GM18507 (cell line): ENCODE results near the gene POLR3GL.

Source experiments
- DNase-seq: peaks from one replicate; pipeline ENCODE4 v3.0.0; 2011; ENCODE audit warnings: low read depth; ENCODE audit not compliant: insufficient read length; ENCODE audit errors: extremely low spot score
- FAIRE-seq: peaks from 2 replicates; lab custom pipeline; 2011; peaks lifted over from hg19 to GRCh38; lab: Jason Lieb, UNC

The POLR3GL gene

GRCh38 chr1:145965119-145965744 lies 742 bp downstream of the POLR3GL start:
- FAIRE-seq: no peak

GRCh38 chr1:145967288-145967687 lies 2.8 kb downstream of the POLR3GL start:
- DNase-seq (no peak), FAIRE-seq (no peak)

More at GRCh38 chr1:145965119-145965744, 742 bp downstream of the POLR3GL start:
- no peak for DNase-seq

GRCh38 chr1:145972580-145972979 lies 8.1 kb downstream of the POLR3GL start:
- FAIRE-seq (no peak), DNase-seq (no peak)

GRCh38 chr1:145974721-145975120 lies 10.2 kb downstream of the POLR3GL start:
- FAIRE-seq (no peak), DNase-seq (no peak)

- no peak for FAIRE-seq
- no peak for DNase-seq
These were observed 10.7 kb downstream of the POLR3GL start for GRCh38 chr1:145975216-145975615.

DNA sequence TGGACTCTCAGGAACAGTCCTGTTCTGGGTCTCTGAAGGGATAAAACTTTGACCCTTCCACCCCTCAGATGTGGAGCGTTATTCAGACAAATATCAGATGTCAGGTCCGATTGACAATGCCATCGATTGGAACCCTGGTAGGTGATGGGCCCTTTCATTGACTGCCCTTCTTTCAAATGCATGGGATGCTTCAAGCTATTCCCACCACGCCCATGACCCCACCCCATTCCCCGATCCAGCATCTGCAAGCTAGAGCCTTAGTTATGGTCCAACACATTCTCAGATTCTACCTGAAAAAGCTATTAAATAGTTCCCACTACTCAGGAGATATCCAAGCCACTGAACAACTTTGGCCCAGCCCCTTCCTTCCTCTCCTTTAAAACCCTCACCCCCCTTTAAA lies 12.5 kb downstream of the POLR3GL start:
- DNase-seq (no peak), FAIRE-seq (no peak)

DNA sequence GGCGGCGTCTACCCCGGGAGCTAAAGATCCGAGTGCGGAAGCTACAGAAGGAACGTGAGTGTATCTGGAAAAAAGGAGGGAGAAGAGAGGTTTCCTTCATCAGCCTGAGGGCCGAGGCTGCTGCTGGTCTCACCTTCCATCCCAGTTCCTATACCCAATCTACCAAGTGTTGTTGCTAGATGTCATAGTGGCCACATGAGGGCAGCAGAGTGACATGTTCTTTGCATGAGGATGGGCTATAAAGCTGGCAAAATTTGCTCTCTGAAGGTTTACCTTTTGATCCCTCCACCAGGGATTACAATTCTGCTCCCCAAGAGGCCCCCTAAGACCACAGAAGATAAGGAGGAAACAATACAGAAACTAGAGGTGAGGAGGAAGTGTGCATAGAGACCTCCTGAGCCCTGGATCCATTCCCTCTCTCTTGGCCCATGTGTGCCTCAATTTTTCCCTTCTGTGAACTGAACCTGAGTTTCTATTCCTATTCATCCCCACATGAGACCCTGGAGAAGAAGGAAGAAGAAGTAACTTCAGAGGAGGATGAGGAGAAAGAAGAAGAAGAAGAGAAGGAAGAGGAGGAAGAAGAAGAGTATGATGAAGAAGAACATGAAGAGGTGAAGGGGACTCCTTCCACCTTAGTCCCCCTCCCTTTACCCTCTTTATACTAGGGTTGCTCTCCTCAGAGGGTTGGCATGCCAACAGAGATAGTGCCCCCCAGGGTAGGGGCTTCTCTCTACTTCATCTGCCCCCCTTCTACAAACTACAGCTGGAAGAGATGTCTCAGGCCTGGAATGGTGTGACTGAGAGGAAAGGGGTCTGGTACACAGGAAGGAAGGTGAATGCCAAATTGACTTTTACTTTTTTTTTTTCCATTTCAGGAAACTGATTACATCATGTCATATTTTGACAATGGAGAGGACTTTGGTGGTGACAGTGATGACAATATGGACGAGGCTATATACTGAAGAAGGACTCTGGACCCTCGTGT lies 13.3 kb downstream of the POLR3GL start:
- FAIRE-seq: peak; percentile 76
- peak; percentile 60 for DNase-seq

DNA sequence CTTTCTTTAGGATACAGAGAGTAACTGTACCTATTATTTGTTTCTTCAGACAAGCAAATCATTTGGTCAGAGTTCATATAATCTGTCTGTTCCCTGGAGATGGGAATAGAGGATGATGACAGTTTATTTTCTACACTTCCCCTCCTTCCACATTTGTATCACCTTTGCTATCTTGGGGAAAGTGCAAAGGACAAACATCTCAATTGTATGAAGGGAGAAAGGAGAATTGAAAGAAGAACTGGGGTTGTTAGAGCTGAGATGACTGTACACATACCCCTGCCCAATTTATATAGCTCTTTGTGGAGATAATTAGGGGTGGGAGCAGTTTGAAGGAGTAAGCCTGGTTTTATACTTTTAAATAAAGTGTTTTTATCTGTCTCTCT lies 14.0 kb downstream of the POLR3GL start:
- FAIRE-seq: no peak
- no peak for DNase-seq

GRCh38 chr1:145978854-145979745 lies 14.6 kb downstream of the POLR3GL start:
- DNase-seq (peak; percentile 69), FAIRE-seq (peak; percentile 98)

DNA sequence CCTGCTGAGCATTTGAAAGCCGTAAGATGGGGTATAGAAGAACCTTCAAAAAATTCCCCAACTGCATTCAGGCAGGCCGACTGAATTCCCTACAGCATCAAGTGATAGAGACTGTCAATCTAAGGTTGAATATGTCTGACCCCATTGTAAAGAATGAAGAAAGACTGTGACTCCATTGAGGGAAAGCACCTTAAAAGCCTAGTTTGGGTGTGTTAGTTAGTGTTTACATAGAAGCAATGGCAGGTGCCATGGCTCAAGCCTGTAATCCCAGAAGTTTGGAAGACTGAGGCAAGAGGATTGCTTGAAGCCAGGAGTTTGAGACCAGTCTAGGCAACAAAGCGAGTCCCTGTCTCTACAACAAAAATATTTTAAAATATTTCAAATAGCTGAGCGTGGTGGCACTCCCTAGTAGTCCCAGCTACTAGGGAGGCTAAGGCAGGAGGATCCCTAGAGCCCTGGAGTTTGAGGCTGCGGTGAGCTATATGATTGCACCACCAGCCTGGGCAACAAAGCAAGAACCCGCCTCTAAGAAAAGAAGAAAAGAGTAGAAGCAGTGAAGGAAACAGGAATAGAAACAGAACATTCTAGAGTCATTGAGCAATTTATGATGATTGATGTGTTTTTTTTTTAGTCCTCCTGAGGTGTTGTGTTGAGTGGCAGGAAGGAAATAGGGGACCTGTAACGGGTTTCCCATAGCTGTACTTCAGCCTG lies 15.4 kb downstream of the POLR3GL start:
- peak; percentile 59 for FAIRE-seq
- no peak for DNase-seq

GRCh38 chr1:145980457-145980994 lies 16.0 kb downstream of the POLR3GL start:
- FAIRE-seq: no peak
- DNase-seq: no peak

- DNase-seq (no peak), FAIRE-seq (no peak)
These were observed 17.7 kb downstream of the POLR3GL start for GRCh38 chr1:145982010-145982723.

DNA sequence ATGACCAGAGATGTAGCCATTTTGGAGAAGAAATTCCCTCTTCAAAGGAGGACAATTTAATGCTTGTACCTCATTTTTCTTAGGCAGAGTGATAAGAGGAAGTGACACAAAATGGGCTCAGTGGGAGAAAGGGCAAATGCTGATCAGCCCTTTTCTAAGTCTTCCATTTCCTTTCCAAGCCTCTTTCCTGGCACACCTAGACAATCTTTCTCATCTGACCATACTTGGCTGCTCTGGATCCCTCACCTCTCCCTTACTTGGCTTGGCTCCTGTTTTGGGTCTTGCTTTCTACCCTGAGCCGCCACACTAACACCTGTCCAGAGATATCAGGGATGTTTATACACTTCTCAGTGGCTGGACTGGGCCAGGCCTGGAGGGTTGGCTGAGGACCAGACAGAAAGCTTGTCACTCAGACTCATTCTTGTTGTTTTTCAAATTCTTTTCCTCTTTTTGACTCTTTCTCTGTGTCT lies 18.8 kb downstream of the POLR3GL start:
- FAIRE-seq (no peak), DNase-seq (no peak)

GRCh38 chr1:145983960-145984830 lies 19.7 kb downstream of the POLR3GL start:
- DNase-seq: no peak
- FAIRE-seq: no peak

DNA sequence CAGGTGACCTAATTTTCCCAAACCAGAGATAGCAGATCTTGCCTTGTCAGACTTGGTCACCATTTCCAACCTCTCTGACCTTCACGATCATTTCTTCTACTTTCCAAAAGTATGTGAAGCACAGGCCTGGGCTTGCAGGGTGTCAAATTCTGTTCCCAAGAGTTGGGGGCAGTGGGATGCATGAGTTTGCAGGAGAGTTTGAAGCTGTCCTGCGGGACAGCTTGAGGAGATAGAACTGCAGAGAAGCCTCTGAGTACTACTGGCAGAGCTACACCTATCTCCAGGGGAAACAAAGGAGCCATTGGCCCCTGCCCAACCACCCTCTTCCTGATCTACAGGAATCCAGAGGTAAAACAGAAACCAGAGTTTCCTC lies 20.6 kb downstream of the POLR3GL start:
- no peak for DNase-seq
- FAIRE-seq: no peak

DNA sequence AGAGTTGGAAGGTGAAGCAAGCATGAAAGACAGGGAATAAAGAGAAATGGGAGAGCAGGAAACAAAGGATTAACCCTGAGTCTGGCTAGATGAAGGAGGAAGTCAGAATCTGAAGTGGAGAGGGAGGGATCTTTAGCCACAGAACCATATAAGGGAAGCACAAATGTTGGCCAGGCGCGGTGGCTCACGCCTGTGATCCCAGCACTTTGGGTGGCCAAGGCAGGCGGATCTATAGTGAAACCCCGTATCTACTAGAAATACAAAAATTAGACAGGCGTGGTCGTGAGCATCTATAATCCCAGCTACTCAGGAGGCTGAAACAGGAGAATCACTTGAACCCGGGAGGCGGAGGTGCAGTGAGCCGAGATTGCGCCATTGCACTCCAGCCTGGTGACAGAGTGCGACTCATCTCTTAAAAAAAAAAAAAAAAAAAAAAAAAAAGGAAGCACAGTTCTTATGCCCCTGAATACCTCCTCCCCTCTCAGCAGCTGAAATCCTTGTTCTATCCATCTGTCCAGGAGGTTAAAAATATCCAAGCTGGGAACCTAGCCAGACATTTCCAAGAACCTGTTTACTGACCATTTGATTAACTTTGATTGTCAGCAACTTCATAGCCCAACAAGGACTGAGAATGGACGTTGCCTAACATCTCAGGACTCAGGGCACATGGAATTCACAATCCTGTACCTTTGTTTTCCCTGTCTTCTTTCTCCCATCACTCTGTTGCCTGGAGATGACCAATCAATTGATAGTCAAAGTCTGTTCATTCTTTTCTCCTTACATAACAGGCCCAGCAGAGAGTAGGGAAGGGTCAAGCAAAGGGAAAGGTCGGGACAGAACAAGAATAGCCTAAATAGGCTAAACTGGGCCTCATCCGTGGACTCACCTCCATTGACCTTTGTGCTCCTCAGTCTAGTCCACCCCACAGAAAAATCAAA lies 21.3 kb downstream of the POLR3GL start:
- FAIRE-seq: no peak
- DNase-seq: no peak
